Hepatocyte (in vitro differentiated cells): Measurements from ENCODE around the gene CTNND2.

Experiments
- EZH2 ChIP-seq: fragments of 200-600 bp; sonication (generic); IDR thresholded peaks from 2 replicates; pipeline ENCODE4 v1.6.1; 2016; ENCODE audit warnings: antibody characterized with exemption, mild to moderate bottlenecking, borderline replicate concordance
- EZH2phosphoT487 ChIP-seq: fragments of 200-600 bp; sonication (generic); IDR thresholded peaks from one replicate; pipeline ENCODE4 v1.6.1; 2018; ENCODE audit warnings: antibody characterized with exemption, mild to moderate bottlenecking, low read depth, moderate library complexity; ENCODE audit not compliant: unreplicated experiment, severe bottlenecking
- TF ChIP-seq, protein P1 (sequence below): fragments of 200-600 bp; sonication (generic); IDR thresholded peaks from 2 replicates; pipeline ENCODE4 v1.5.1; 2016; ENCODE audit warnings: antibody characterized with exemption, mild to moderate bottlenecking; ENCODE audit not compliant: poor library complexity

DNA sequence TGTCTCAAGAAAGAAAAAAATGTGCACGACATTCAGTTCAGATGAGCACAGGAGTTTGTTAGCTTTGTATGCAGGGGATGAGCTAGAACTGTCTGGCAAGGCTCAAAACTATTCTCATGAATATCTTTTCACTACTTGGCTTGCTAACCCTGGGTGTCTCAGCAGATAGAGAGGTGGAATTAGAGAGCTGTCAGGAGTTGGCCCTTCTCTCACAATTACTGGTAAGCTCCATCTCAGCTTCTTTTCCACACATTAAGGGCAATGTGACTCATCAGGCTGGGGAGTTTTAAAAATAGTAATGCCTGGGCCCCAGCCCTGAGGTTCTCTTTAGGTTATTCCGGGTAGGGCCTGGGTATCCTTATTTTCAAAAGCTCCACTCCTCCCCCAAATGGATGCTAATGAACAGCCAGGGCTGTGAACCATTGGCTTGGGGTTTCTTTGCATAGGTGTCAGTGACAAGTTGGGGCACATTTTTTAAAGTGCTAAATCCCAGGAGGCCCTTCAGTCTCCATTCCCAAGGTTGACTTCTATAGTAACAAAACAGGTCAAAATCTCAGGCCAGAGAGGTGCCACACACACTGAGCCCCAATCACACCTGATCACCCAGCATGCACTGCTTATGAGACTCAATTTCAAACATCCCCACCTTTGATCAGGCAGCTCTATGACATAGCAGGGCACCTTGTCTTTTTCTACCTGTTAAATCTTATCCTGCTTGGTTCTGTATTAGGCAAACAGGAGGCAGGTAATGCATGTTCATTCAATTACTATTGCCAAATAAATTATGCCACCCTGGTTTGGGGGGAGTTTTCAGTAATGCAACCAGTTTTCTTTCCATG, 903.5 kb downstream of the CTNND2 start:
- TF ChIP-seq, protein P1, sequence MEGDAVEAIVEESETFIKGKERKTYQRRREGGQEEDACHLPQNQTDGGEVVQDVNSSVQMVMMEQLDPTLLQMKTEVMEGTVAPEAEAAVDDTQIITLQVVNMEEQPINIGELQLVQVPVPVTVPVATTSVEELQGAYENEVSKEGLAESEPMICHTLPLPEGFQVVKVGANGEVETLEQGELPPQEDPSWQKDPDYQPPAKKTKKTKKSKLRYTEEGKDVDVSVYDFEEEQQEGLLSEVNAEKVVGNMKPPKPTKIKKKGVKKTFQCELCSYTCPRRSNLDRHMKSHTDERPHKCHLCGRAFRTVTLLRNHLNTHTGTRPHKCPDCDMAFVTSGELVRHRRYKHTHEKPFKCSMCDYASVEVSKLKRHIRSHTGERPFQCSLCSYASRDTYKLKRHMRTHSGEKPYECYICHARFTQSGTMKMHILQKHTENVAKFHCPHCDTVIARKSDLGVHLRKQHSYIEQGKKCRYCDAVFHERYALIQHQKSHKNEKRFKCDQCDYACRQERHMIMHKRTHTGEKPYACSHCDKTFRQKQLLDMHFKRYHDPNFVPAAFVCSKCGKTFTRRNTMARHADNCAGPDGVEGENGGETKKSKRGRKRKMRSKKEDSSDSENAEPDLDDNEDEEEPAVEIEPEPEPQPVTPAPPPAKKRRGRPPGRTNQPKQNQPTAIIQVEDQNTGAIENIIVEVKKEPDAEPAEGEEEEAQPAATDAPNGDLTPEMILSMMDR: no peak
- TF ChIP-seq EZH2phosphoT487 (no peak), EZH2 (no peak)
